Effector CD8-positive, alpha-beta T cell (primary cell): ENCODE measurements around the gene CCR5.
"Not testable (repeated sequence)": the region's sequence is repeated elsewhere in the genome, so short reads cannot be mapped to it uniquely, and the experiment has no call there.

ENCODE experiments used
- DNase-seq: peaks from one replicate; lab custom pipeline; 2025; lab: John Stamatoyannopoulos, UW

The CCR5 gene

GRCh38 chr3:46383951-46384330 is 13.2 kb downstream of the CCR5 start:
- no peak for DNase-seq

DNA sequence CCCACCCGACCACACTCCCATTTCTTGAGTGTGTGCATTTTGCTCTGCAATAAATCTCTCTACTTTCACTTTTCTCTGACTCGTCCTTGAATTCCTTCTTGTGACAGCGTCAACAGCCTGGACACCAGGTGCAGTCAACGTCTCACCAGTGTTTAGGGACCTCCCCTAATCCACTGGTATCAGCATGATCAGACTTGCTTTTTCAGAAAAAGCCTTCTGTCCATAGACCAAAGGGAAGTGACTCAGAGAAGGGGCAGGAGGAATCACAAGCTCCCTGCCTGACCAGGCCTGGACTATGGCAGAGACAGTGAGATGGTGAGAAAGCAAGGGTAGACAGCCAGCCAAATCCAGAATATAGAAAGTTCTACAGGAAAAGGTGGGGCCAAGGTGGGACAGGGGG is 15.5 kb downstream of the CCR5 start:
- DNase-seq, result no peak

- not testable (repeated sequence) for DNase-seq
Observed at GRCh38 chr3:46388847-46389246, 18.1 kb downstream of the CCR5 start.

GRCh38 chr3:46389306-46389705 is 18.6 kb downstream of the CCR5 start:
- DNase-seq, result no peak

DNA sequence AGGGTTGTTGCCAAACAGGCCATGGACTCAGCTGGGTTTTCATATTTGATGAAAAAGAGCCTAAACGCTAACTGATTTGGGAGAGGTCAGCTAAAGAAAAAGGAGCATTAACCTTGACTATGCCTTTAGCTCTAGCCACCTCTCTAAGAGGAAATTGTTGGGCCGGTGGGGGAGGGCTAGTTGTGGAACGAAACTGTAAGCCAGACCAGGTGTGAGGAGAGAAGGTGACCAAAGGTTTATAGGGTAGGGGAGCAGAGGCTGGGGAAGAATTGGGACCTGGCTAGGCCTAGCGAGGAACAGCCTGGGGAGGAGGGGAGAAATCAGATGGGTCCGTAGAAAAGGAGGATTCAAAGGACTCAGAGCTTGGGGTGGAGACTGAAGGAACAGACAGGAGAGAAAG is 20.8 kb downstream of the CCR5 start:
- DNase-seq, result not testable (repeated sequence)

DNA sequence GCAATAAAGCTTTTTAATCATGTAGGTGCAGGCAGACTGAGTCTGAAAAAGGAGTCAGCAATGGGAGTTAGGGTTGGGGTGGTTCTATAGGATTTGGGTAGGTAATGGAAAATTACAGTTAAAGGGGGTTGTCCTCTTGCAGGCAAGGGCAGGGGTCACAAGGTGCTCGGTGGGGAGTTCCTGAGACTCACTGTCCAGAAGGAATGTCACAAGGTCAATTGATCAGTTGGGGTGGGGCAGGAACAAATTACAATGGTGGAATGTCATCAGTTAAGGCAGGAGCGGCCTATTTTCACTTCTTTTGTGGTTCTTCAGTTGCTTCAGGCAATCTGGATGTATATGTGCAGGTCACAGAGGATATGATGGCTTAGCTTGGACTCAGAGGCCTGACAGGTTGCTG is 22.3 kb downstream of the CCR5 start:
- no peak for DNase-seq

GRCh38 chr3:46393554-46394434 is 23.0 kb downstream of the CCR5 start:
- no peak for DNase-seq

DNA sequence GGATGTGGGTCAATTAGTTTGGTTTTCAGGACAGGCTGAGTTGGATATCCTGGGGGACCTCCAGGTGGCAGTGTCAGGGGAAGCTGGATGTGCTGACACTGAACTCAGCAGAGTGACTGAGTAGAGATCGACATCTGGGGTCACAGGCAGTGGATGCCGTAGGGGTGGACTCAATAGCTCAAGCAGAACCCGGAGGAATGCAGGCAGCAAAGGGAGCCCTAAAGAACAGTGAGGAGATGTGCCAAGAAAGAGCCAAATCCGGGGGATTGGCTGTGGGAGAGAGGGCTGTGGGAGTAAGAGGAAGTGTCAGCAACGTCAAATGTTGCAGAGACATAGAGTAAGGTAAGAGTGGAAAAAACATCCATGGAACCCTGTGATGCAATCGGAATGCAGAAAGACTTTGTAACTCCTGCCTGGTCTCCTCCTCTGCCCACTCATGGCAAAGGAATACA is 24.5 kb downstream of the CCR5 start:
- no peak for DNase-seq

DNA sequence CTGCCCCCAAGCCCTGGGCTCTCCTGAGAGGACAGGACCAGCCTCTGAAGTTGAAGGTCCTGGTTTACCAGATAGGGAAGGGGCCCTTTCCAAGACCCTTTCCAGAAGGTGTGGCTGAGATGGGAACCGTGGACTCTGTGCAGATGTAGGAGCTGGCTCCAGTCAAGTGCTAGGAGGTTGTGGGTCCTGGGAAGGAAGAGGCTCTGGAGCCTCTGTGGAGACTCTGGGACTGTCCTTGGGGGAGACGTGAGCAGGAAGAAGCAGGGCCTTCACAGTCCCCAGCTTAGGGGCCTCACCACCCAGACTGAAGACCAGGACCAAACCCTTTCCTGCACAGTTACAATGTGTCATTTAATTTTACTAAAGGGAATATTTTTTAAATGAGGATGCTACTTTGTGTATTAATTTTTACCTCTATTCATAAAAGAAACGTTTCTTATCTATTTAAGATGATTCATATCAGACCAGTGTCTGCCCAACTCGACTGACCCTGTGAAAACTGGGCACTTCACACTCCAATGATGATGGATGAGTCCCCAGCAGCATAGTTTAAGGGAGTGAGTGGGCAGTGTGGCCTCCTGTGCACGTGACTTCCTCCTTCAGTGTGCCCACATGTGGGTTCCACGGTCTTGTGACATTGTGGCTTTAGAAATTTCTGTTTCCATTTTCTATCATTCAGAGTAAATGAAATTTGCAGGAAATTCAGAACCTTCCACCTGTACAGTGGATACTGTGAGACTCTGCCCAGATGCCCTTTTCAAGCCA is 25.2 kb downstream of the CCR5 start:
- no peak for DNase-seq

DNA sequence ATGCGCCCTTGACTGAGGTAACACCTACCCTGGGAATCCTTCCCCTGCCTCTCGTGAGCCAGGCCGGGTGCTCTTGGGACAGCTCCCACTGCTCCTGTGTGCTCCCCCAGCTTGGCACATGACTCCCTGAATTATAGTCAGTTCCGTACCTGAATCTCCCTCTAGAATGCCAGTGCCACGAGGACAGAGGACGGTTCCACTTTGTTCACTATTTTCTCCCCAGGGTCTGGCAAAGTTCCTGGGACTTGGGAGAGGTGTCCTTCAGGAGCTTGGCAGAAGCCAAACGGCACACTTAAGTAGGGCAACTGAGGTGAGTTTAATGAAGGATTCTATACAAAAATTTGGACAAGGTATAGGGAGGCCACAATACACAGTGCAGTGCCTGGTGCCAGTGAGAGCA is 26.4 kb downstream of the CCR5 start:
- no peak for DNase-seq

DNA sequence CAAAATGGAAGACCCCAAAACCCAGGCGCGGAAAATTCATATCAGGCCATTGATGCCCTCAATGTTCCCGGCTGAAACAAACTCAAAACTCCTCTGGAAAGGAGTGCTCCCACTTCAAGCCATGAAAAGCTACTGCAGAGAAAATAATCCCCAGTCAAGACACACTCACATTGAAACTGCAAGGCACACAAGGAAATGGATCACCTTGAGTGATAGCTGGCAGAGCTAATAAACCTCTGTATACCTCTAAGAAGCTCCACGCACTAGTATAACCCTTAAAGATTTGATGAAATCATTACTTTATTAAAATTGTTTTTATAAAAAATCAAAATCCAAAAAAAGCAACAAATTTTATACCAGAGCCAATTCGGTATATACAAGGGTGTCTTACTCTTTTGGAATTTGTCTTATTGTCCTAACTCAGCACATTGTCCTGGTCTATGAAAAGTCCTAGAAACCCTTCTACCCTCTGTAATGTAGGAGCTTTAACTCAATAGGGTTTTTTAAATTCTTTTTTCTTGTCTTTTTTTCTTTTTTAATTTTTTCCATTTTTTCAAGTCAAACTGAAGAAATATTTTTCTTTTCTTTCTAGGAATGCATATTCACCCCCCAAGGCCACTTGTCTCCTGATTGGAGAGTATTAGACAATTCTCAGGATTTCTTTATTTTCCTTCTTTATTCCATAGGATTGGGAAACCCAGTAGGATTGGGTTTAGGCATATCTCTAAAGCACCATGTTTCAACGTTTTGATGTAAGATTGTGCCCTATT is 27.6 kb downstream of the CCR5 start:
- DNase-seq, result no peak

GRCh38 chr3:46399098-46399497 is 28.4 kb downstream of the CCR5 start:
- no peak for DNase-seq

DNA sequence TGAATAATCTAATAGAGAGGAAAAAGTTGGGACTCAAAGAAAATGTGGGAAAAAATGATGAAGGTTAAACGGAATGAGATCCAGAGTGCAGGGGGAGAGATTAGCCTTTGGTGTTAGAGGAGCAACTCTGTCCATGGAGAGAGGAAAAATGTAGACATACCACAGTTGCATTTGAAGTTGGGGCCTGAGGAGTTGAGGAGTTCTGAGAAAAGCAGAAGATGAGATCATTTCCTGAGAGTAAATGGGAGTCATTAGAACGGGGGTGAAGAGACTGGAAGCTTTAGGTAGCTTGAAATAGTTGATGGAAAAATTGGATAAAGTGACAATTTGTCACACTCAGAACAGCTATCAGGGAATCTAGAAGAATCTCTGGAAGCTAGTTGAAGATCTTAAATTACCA is 28.8 kb downstream of the CCR5 start:
- DNase-seq, result no peak

GRCh38 chr3:46400000-46400734 is 29.4 kb downstream of the CCR5 start:
- no peak for DNase-seq

- no peak for DNase-seq
Observed at GRCh38 chr3:46400846-46401245, 30.1 kb downstream of the CCR5 start.

- DNase-seq, result no peak
Observed at GRCh38 chr3:46401579-46401978, 30.8 kb downstream of the CCR5 start.

GRCh38 chr3:46402902-46403301 is 32.2 kb downstream of the CCR5 start:
- DNase-seq, result not testable (repeated sequence)

DNA sequence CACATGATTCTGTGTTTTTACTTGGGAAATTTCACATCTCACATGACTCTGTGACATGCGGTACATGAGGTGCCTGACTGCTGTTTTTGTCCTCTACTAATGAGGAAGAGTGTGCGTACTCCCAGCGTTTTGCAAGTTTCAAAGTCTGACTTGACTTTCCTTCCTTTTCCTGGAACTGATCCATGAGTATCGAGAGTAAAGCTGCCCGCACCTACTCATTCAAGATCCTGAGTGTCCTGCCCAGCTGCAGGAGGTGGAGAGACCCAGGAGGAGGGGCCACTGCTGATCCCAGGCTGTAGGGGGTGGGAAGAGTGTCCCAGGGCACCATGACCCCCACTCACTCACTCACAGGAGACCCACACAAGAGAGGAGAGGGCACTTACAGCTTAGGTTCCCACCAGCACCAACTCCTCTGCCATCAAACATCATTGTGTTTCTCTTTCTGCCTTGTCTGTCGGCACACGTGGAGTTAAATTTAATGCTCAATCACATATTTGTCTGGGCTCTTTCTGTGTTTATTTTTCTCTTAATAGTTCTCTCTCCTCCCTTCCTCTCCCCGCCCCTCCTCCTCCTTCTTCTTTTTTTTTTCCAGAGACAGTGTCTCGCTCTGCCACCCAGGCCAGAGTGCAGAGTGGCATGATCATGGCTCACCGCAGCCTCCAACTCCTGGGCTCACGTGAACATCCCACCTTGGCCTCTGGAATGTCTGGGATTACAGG is 34.7 kb downstream of the CCR5 start:
- no peak for DNase-seq

GRCh38 chr3:46406443-46406787 is 35.7 kb downstream of the CCR5 start:
- no peak for DNase-seq

- DNase-seq, result no peak
Observed at GRCh38 chr3:46406788-46407611, 36.3 kb downstream of the CCR5 start, which contains the start of the genes CCR5AS and CCRL2. Gene CCR5AS, minus strand, starts transcription at chr3:46407066. Gene CCRL2, plus strand, starts transcription at chr3:46407259. Its CDS starts 821 bp downstream, at chr3:46408080.
